GM12878 (cell line): ENCODE measurements around the gene SCRT2.

Source experiments
- EGR1 ChIP-seq, 2 experiments: IDR thresholded peaks; 1 replicate in 1 of 2; 2 replicates in 1 of 2; pipeline ENCODE4 v1.6.1; 2011 to 2012; ENCODE audit warnings: low read depth in 2 of 2, low read length in 2 of 2, borderline replicate concordance in 1 of 2, mild to moderate bottlenecking in 1 of 2, moderate library complexity in 1 of 2
- ESRRA ChIP-seq: IDR thresholded peaks from 2 replicates; pipeline ENCODE4 v1.6.1; 2012; ENCODE audit warnings: mild to moderate bottlenecking, low read length, improper control_type of control experiment
- EZH2 ChIP-seq: IDR thresholded peaks from 2 replicates; pipeline ENCODE4 v1.6.1; 2012; ENCODE audit warnings: low read depth, mild to moderate bottlenecking, control low read depth, inconsistent platforms, low read length, borderline replicate concordance; ENCODE audit not compliant: control insufficient read depth
- NR2C2 ChIP-seq: IDR thresholded peaks from 2 replicates; pipeline ENCODE4 v1.6.1; 2011; ENCODE audit warnings: borderline replicate concordance, low read depth; ENCODE audit not compliant: control insufficient read depth, insufficient read length
- POLR2A ChIP-seq: IDR thresholded peaks from 2 replicates; pipeline ENCODE4 v1.6.1; 2011; ENCODE audit warnings: low read depth, mild to moderate bottlenecking, low read length
- TF ChIP-seq, protein P1 (sequence below): fragments of 450-650 bp; formaldehyde crosslinking; IDR thresholded peaks from 2 replicates; pipeline ENCODE4 v1.4.0; 2022; ENCODE audit warnings: mild to moderate bottlenecking, moderate library complexity

DNA sequence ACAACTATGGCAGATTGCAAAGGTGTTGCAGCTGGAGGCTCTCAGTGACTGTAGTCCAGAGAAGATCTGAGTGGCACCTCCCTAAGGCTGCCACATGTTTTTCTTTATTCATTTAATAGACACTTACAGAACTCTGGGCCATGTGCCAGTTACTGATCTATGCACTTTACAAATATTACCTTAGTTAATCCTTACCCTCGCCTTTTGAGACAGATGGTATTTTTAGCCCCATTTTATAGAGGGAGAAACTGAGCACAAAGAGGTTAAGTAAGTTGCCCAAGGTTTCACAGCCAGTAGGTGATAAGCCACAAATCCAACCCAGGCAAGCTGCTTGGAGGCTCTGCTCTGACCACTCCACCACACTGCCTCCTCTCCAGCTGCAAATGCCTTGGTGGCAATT, 6.5 kb upstream of the SCRT2 start:
- TF ChIP-seq POLR2A: no peak
- TF ChIP-seq, protein P1, sequence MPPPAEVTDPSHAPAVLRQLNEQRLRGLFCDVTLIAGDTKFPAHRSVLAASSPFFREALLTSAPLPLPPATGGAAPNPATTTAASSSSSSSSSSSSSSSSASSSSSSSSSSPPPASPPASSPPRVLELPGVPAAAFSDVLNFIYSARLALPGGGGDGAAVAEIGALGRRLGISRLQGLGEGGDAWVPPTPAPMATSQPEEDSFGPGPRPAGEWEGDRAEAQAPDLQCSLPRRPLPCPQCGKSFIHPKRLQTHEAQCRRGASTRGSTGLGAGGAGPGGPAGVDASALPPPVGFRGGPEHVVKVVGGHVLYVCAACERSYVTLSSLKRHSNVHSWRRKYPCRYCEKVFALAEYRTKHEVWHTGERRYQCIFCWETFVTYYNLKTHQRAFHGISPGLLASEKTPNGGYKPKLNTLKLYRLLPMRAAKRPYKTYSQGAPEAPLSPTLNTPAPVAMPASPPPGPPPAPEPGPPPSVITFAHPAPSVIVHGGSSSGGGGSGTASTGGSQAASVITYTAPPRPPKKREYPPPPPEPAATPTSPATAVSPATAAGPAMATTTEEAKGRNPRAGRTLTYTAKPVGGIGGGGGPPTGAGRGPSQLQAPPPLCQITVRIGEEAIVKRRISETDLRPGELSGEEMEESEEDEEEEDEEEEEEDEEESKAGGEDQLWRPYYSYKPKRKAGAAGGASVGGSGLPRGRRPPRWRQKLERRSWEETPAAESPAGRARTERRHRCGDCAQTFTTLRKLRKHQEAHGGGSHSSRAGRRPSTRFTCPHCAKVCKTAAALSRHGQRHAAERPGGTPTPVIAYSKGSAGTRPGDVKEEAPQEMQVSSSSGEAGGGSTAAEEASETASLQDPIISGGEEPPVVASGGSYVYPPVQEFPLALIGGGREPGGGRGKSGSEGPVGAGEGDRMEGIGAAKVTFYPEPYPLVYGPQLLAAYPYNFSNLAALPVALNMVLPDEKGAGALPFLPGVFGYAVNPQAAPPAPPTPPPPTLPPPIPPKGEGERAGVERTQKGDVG (CRISPR knock-in tag): no peak
- TF ChIP-seq NR2C2: no peak
- TF ChIP-seq ESRRA: no peak
- TF ChIP-seq EGR1 (IDR thresholded peaks at IDR 0.05; ENCODE audit: borderline replicate concordance in 1 of 2, low read depth in 2 of 2, low read length in 2 of 2): no peak
- no peak for TF ChIP-seq EZH2
